Eye (tissue), 1 donor: ENCODE data around the gene GRM4.
A peak's percentile ranks its signal among the peaks of the same experiment; 100 is the strongest.
"Not testable (repeated sequence)": the region's sequence is repeated elsewhere in the genome, so short reads cannot be mapped to it uniquely, and the experiment has no call there.

Source experiments
- DNase-seq: peaks from one replicate; pipeline ENCODE4 v3.0.0-alpha.2; 2015

The GRM4 gene

DNA sequence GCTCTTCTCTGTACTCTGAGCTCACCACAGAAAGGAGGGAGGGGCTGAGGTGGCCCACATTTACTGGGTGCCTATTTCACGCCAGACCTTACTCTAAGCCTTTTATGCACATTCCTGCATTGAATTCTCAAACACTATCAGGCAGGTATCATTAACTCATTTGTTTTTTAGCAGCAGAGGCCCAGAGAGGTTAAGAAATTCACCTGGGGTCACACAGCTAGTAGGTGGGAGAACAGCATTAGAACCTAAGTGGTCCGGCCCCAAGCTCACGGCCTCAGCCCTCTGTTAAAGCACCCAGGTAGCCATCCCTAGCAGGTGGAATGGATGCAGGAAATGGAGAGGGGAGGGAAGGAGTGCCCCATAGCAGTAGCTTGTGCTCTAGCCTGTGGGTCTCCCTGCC lies 84.5 kb downstream of the GRM4 start:
- no peak for DNase-seq

GRCh38 chr6:34059914-34060313 lies 86.0 kb downstream of the GRM4 start:
- DNase-seq, result no peak

- no peak for DNase-seq
Measured at GRCh38 chr6:34059136-34059731, 86.7 kb downstream of the GRM4 start.

DNA sequence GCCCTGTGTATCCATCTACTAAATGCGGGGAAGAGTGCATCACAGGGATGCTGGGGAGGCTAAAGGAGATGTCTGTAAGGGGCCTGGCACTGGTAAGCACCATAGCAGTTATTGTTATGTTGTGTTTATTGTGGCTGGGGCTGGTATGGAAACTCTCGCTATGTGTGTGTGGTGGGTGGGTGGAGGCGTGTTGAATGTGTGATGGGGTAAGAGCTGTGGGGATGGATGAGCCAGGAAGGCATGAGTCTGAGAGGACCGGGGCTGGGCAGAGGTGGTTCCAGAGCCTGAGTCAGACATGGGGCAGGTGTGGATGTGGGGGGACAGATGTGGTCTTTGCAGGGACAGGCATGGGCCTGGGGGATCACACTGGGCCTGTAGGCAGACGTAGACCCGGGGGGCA lies 88.1 kb downstream of the GRM4 start:
- no peak for DNase-seq

GRCh38 chr6:34057191-34057590 lies 88.7 kb downstream of the GRM4 start:
- no peak for DNase-seq

GRCh38 chr6:34056305-34057108 lies 89.4 kb downstream of the GRM4 start:
- peak; percentile 64 for DNase-seq

GRCh38 chr6:34055223-34055933 lies 90.5 kb downstream of the GRM4 start:
- DNase-seq, result peak; percentile 85

DNA sequence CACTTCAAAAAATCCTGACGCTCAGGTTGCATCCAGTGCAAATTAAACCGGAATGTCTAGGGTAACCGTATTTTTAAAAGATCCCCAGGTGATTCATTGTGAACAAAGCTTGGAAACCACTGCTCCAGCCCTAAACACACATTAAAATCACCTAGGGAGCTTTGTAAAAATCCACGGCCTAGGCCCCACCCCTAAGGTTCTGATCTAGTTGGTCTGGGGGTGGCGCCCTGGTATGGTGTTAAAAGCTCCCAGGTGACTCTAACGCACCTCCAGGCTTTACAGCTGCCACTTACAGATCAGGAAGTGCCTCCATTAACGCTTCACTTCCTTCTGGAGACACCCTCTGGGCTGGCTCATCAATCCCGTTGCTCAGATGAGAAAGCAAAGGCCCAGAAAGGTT lies 92.2 kb downstream of the GRM4 start:
- DNase-seq, result no peak

DNA sequence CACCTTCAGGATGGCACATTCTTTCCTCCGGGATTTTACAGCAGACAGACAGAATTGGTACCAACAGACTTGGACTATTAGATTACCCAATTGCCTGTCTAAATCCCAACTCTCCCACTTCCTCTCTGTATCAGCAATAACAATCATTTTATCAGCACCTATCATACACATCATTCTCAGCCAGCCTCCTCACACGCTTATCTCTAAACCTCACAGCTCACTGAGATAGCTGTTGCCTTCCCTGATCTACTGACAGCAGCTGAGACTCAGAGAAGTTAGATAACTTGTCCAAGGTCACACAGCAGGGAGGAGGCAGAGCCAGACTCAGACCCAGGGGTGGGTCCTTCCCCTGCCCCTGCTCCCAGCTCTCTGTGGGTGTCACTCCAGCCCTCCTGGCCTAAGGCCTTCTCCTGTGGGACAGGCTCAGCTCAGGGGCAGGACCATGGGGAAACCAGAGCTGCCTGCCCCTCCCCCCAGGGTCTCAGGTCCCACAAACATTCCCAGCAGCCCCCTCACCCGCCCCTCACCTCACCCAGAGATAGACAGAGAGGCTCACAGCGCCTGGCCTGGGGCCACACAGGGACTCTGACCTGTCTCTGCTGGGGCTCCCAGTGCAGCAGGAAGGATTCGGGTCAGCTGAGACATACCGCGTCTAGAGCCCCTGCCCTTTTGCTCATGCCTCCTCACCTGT lies 92.8 kb downstream of the GRM4 start:
- no peak for DNase-seq

- DNase-seq, result no peak
Measured at GRCh38 chr6:34052071-34052825, 93.6 kb downstream of the GRM4 start.

- DNase-seq, result no peak
Measured at GRCh38 chr6:34051331-34051919, 94.5 kb downstream of the GRM4 start.

DNA sequence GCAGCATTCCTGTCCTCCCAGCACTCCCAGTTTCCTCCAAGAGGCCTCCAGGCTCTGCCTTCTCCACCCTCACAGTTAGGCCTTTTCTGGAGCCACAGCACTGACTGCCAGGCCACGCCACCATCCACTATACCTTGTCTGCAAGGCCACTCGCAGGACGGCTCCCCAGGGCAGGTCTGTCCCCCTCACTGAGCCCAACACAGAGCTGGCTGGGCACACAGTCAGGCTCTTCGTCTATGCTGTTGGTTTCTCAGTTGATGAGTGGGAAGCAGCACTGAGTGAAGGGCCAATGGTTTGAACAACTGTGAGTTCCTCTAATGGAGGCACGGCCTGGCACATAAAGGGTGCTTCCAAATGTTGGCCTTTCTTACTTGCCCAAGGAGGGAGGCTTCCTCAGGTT lies 95.2 kb downstream of the GRM4 start:
- no peak for DNase-seq

GRCh38 chr6:34049395-34050342 lies 96.2 kb downstream of the GRM4 start:
- peak; percentile 51 for DNase-seq

DNA sequence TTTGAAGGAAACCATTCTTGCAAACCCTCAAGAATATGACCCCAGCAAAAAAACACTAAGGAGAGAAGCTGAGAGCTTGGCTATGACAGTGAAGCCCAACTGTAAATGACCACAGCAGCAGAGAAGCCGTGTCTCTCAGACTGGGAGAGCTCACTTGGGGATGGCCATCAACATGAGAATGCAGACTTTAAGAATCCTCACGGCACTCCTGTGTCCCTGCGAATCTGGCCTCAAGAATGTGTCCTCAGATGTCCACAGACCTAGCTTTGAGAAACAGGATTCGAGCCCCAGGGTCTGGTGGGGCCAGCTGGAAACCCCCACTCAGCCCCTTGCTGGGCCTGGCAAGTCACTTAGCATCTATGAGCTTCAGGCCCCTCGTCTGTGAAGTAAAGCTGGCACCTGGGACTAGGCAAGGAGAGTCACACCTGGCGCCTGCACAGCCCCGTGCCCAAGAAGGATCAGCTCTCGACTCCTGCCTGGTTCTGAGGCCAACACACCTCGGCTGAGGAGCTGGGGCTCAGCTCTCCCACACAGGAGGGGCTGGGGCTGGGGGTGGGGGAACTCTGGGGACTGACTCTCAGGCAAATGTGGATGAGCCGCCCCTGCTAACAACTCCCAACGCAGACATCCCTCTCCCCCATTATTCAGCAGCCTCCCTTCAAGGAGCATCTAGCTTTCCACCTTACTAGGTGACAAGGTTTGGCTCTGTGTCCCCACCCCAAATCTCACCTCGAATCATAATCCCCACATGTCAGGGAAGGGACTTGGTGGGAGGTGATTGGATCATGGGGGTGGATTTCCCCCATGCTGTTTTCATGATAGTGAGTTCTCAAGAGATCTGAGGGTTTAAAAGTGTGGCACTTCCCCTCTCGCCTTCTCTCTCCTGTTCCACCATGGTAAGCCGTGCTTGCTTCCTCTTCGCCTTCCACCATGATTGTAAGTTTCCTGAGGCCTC lies 97.7 kb downstream of the GRM4 start:
- no peak for DNase-seq

DNA sequence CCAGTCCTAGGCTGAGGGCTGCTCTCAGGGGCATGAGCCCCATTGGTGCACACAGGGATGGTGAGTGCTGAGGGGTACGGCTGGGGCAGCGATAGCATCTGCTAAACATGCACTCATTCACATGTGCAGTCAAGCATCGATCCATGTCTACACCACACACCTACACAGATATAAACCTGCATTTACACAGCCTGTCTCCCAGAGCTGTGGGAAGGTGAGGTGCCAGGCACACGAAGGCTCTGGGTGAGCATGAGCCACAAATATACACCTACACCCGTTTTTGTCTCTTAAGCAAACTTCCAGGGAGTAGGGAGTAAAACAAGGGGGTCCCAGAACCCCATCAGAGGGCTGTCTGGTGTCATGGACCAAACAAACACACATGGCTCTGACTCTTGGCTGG lies 99.3 kb downstream of the GRM4 start:
- no peak for DNase-seq

- no peak for DNase-seq
Measured at GRCh38 chr6:34045771-34046170, 100.1 kb downstream of the GRM4 start.

DNA sequence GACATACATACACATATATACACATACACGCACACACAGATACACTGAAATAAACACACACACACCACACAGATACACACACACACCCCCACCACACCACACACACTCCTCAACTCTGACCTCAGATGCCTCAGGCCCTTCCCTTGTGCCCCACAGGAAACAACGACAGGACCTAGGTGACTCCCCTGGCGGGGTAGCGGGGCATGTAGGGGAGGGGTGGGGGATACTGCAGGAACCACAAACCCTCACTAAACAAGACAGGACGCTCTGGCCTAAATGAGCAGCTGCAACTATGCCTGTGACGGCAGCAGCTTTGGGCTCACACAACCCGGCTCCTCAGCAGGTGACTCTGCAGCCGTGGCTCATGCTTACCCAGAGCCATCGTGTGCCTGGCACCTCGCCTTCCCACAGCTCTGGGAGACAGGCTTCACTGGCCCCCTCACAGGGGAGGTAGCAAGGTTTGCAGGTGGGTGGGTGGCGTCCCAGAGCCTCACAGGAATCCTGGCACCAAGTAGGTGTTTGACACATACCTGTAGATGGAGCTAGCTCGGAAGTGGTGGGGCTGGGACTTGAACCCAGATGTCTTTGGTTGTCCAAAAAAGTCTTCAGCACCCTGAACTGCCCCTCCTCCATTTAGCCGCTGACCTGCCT lies 100.8 kb downstream of the GRM4 start:
- no peak for DNase-seq

GRCh38 chr6:34043359-34043758 lies 102.5 kb downstream of the GRM4 start:
- peak; percentile 46 for DNase-seq

DNA sequence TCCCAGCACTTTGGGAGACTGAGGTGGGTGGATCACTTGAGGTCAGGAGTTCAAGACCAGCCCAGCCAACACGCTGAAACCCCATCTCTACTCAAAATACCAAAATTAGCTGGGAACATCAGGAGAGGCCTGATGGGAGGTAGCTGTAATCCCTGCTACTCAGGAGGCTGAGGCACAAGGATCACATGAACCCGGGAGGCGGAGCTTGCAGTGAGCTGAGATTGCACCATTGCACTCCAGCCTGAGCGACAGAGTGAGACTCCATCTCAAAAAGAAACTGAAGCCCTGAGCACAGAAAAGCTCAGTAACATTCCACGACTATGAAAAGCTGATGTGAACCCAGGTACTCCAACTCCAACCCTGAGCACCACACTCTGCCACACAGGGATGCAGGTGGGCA lies 103.9 kb downstream of the GRM4 start:
- not testable (repeated sequence) for DNase-seq
